ENCODE results near the gene PIAS1.
"Not testable (repeated sequence)": the region's sequence is repeated elsewhere in the genome, so short reads cannot be mapped to it uniquely, and the experiment has no call there.

The PIAS1 gene

GRCh38 chr15:68114840-68115239 lies 60.7 kb downstream of the PIAS1 start:
- DNase-seq (ENCODE audit: low read depth in 2 of 2), result no peak

- DNase-seq (ENCODE audit: low read depth in 2 of 2), result no peak
These were observed 70.6 kb downstream of the PIAS1 start for GRCh38 chr15:68124700-68125099.

- DNase-seq (ENCODE audit: low read depth in 2 of 2), result no peak
These were observed 72.3 kb downstream of the PIAS1 start for GRCh38 chr15:68126396-68126795.

GRCh38 chr15:68129072-68129471 lies 75.0 kb downstream of the PIAS1 start:
- DNase-seq (ENCODE audit: low read depth in 2 of 2), result no peak

GRCh38 chr15:68130851-68131250 lies 76.7 kb downstream of the PIAS1 start:
- no peak for DNase-seq (ENCODE audit: low read depth in 2 of 2)

- no peak for DNase-seq (ENCODE audit: low read depth in 2 of 2)
These were observed 83.0 kb downstream of the PIAS1 start for GRCh38 chr15:68137096-68137495.

- no peak for DNase-seq (ENCODE audit: low read depth in 2 of 2)
These were observed 89.0 kb downstream of the PIAS1 start for GRCh38 chr15:68143129-68143528.

GRCh38 chr15:68143785-68144184 lies 89.7 kb downstream of the PIAS1 start:
- no peak for DNase-seq (ENCODE audit: low read depth in 2 of 2)

GRCh38 chr15:68145706-68146105 lies 91.6 kb downstream of the PIAS1 start:
- DNase-seq (ENCODE audit: low read depth in 2 of 2), result no peak

- no peak for DNase-seq (ENCODE audit: low read depth in 2 of 2)
These were observed 93.9 kb downstream of the PIAS1 start for GRCh38 chr15:68148039-68148438.

- peak; percentile 55 to 68 for DNase-seq (ENCODE audit: low read depth in 2 of 2)
These were observed 94.9 kb downstream of the PIAS1 start for GRCh38 chr15:68149059-68149458.

- DNase-seq (ENCODE audit: low read depth in 2 of 2), result no peak
These were observed 96.1 kb downstream of the PIAS1 start for GRCh38 chr15:68150187-68150586.

- DNase-seq (ENCODE audit: low read depth in 2 of 2), result no peak
These were observed 97.2 kb downstream of the PIAS1 start for GRCh38 chr15:68151277-68151676.

GRCh38 chr15:68152342-68152741 lies 98.2 kb downstream of the PIAS1 start:
- no peak for DNase-seq (ENCODE audit: low read depth in 2 of 2)

- peak; percentile 46 to 52 for DNase-seq (ENCODE audit: low read depth in 2 of 2)
These were observed 100.9 kb downstream of the PIAS1 start for GRCh38 chr15:68154923-68155559.

- no peak for DNase-seq (ENCODE audit: low read depth in 2 of 2)
These were observed 103.0 kb downstream of the PIAS1 start for GRCh38 chr15:68157074-68157473.

GRCh38 chr15:68158046-68158628 lies 104.0 kb downstream of the PIAS1 start:
- DNase-seq (ENCODE audit: low read depth in 2 of 2), result no peak

GRCh38 chr15:68163191-68163590 lies 109.1 kb downstream of the PIAS1 start:
- no peak for DNase-seq (ENCODE audit: low read depth in 2 of 2)

GRCh38 chr15:68166847-68167246 lies 112.7 kb downstream of the PIAS1 start:
- no peak for DNase-seq (ENCODE audit: low read depth in 2 of 2)

GRCh38 chr15:68172037-68172436 lies 117.9 kb downstream of the PIAS1 start:
- not testable (repeated sequence) for DNase-seq (ENCODE audit: low read depth in 2 of 2)

- DNase-seq (ENCODE audit: low read depth in 2 of 2), result no peak
These were observed 119.0 kb downstream of the PIAS1 start for GRCh38 chr15:68173119-68173518.

- no peak for DNase-seq (ENCODE audit: low read depth in 2 of 2)
These were observed 121.4 kb downstream of the PIAS1 start for GRCh38 chr15:68175526-68175925.

- DNase-seq (ENCODE audit: low read depth in 2 of 2), result no peak
These were observed 122.5 kb downstream of the PIAS1 start for GRCh38 chr15:68176601-68177000.

- no peak for DNase-seq (ENCODE audit: low read depth in 2 of 2)
These were observed 123.6 kb downstream of the PIAS1 start for GRCh38 chr15:68177742-68178141.
